Activated CD4-positive, alpha-beta T cell treated with anti-CD3 and anti-CD28 coated beads, Interleukin-2, amount 10 ng/mL, durations not matched to agents 7 days and 5 days (primary cell): ENCODE results near the gene MAEL. TPM values are rescaled to one million over a fixed set of nuclear protein-coding genes. Genes with fewer than 3 reads are reported as not detected.

Source experiments
- CTCF ChIA-PET: fragments of 350-600 bp; sonication (Branson Sonifier 250); formaldehyde crosslinking; loops from one replicate; lab custom pipeline; 2021; ENCODE audit warnings: antibody characterized with exemption; lab: Charles Lee
- POLR2A ChIA-PET: fragments of 350-600 bp; sonication (Branson Sonifier 250); formaldehyde crosslinking; loops from one replicate; lab custom pipeline; 2021; ENCODE audit warnings: antibody characterized with exemption; lab: Charles Lee
- DNase-seq: peaks from one replicate; pipeline ENCODE4 v3.0.0-alpha.2; 2020
- H3K27ac Mint-ChIP-seq: one replicate; pipeline ENCODE4 v1.8.0; 2021; ENCODE audit warnings: mild to moderate bottlenecking, moderate library complexity, mixed read lengths
- H3K27me3 Mint-ChIP-seq: one replicate; pipeline ENCODE4 v1.8.0; 2021; ENCODE audit warnings: mixed read lengths
- H3K36me3 Mint-ChIP-seq: one replicate; pipeline ENCODE4 v1.8.0; 2021; ENCODE audit warnings: low read depth, mixed read lengths
- H3K4me1 Mint-ChIP-seq: one replicate; pipeline ENCODE4 v1.8.0; 2021; ENCODE audit warnings: mixed read lengths
- H3K4me3 Mint-ChIP-seq: one replicate; pipeline ENCODE4 v1.8.0; 2021; ENCODE audit warnings: mild to moderate bottlenecking, moderate library complexity, mixed read lengths
- H3K9me3 Mint-ChIP-seq: one replicate; pipeline ENCODE4 v1.8.0; 2021; ENCODE audit warnings: mixed read lengths
- total RNA-seq, 2 experiments: library from RNA; stranded (reverse); gene quantifications; one replicate each; pipeline ENCODE4 v1.2.3, GENCODE V29; 2021

MAEL gene
- total RNA-seq, 2 experiments from 2014 or later, result 0.19 TPM; not detected in 1

- no peak for DNase-seq
- no peaks in the 10 kb centered on the region for H3K9me3 Mint-ChIP-seq
- no peaks in the 10 kb centered on the region for H3K36me3 Mint-ChIP-seq
- H3K4me3 Mint-ChIP-seq, result no peak overlapping the region
- ChIA-PET POLR2A (no interaction called here), CTCF (interaction anchor here (0.5 to 16.1 kb wide), 4 partner anchors 152 to 164 kb away, joined by 3 to 278 read pairs (median 4); no protein-coding TSS in a partner anchor)
- H3K27me3 Mint-ChIP-seq, result no peaks in the 10 kb centered on the region
- H3K27ac Mint-ChIP-seq, result no peak overlapping the region
- peaks cover 4% of the 10 kb centered on the region for H3K4me1 Mint-ChIP-seq
Measured at GRCh38 chr1:167064621-167065020, 75.5 kb downstream of the MAEL start.

- H3K27ac Mint-ChIP-seq, result no peak overlapping the region
- no peak for DNase-seq
Measured at GRCh38 chr1:167065471-167065870, 76.4 kb downstream of the MAEL start.

GRCh38 chr1:167066333-167067122, 77.4 kb downstream of the MAEL start:
- Mint-ChIP-seq H3K27me3 (no peaks in the 10 kb centered on the region), H3K4me3 (no peak overlapping the region), H3K9me3 (no peaks in the 10 kb centered on the region), H3K4me1 (peaks cover 3% of the 10 kb centered on the region), H3K27ac (no peak overlapping the region), H3K36me3 (no peaks in the 10 kb centered on the region)
- peak; percentile 78 for DNase-seq
- CTCF ChIA-PET, result interaction anchor here (1.0 to 2.2 kb wide), 6 partner anchors 9 to 160 kb away, joined by 3 to 13 read pairs (median 4); partner anchors contain the start of gene POU2F1
- POLR2A ChIA-PET, result no interaction called here

More at GRCh38 chr1:167065471-167065870, 76.4 kb downstream of the MAEL start:
- no peaks in the 10 kb centered on the region for H3K36me3 Mint-ChIP-seq
- no peak overlapping the region for H3K4me3 Mint-ChIP-seq
- H3K9me3 Mint-ChIP-seq, result no peaks in the 10 kb centered on the region
- POLR2A ChIA-PET, result no interaction called here
- no peaks in the 10 kb centered on the region for H3K27me3 Mint-ChIP-seq
- CTCF ChIA-PET, result interaction anchor here (0.7 to 2.2 kb wide), 4 partner anchors 155 to 160 kb away, joined by 3 to 13 read pairs (median 4); no protein-coding TSS in a partner anchor
- peaks cover 3% of the 10 kb centered on the region for H3K4me1 Mint-ChIP-seq

- H3K9me3 Mint-ChIP-seq, result no peaks in the 10 kb centered on the region
- no peak for DNase-seq
- peaks cover 3% of the 10 kb centered on the region for H3K4me1 Mint-ChIP-seq
- H3K27ac Mint-ChIP-seq, result no peak overlapping the region
- no peaks in the 10 kb centered on the region for H3K27me3 Mint-ChIP-seq
- CTCF ChIA-PET, result interaction anchor here (1.3 kb wide), 1 partner anchor 152 kb away, joined by 4 read pairs; no protein-coding TSS in a partner anchor
- H3K4me3 Mint-ChIP-seq, result no peak overlapping the region
- no peaks in the 10 kb centered on the region for H3K36me3 Mint-ChIP-seq
- POLR2A ChIA-PET, result no interaction called here
Measured at GRCh38 chr1:167067904-167068303, 78.8 kb downstream of the MAEL start.

- peaks cover 3% of the 10 kb centered on the region for H3K4me1 Mint-ChIP-seq
- no peaks in the 10 kb centered on the region for H3K36me3 Mint-ChIP-seq
- DNase-seq, result no peak
- no peaks in the 10 kb centered on the region for H3K27me3 Mint-ChIP-seq
- POLR2A ChIA-PET, result no interaction called here
- CTCF ChIA-PET, result interaction anchor here (1.2 to 1.5 kb wide), 3 partner anchors 10 to 151 kb away, joined by 3 to 5 read pairs (median 4); no protein-coding TSS in a partner anchor
- no peak overlapping the region for H3K4me3 Mint-ChIP-seq
- no peak overlapping the region for H3K27ac Mint-ChIP-seq
- H3K9me3 Mint-ChIP-seq, result no peaks in the 10 kb centered on the region
Measured at GRCh38 chr1:167068761-167069160, 79.7 kb downstream of the MAEL start.

DNA sequence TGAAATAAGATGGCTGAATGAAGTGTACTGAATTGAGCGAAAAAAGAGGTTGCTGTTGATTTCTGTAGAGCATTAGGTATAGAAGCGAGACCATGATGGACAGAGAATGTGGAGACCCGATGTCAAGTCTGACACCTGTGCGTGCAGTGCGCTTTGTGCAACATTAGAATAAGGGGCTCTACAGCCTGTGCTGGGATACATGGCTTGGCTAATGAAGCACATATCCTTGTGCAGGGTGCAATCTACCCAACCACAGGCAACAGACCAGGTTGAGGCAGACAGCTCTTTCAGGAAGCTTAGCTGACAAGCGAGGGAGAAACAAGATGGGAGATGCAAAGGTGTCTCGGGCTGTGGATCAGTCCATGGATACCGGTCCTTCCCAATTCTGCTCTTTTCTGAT, 82.2 kb downstream of the MAEL start:
- POLR2A ChIA-PET, result no interaction called here
- Mint-ChIP-seq H3K36me3 (no peaks in the 10 kb centered on the region), H3K27me3 (peaks cover 1% of the 10 kb centered on the region), H3K4me3 (no peak overlapping the region), H3K9me3 (no peaks in the 10 kb centered on the region), H3K27ac (no peak overlapping the region), H3K4me1 (peaks cover 18% of the 10 kb centered on the region)
- no peak for DNase-seq
- CTCF ChIA-PET, result no interaction called here

Other genes with a start within 250 kb of the MAEL start
- gene POGK, start 149.8 kb upstream of the MAEL start, total RNA-seq, result 10 to 100 TPM; 37.3 to 38.0 TPM
- gene TADA1, start 113.0 kb upstream of the MAEL start, total RNA-seq, result 10 to 100 TPM; 17.0 to 18.8 TPM
- 1 to 10 TPM; 6.8 to 8.4 TPM for gene ILDR2, start 13.7 kb upstream of the MAEL start, total RNA-seq
- gene GPA33, start 101.1 kb downstream of the MAEL start, total RNA-seq, result 1 to 10 TPM; 2.2 to 2.3 TPM
- gene STYXL2, start 104.8 kb downstream of the MAEL start, total RNA-seq, result not detected
- 10 to 100 TPM; 22.0 to 22.3 TPM for gene POU2F1, start 231.6 kb downstream of the MAEL start, total RNA-seq